ENCODE measurements around the gene MAP3K3.
"Not testable (repeated sequence)": the region's sequence is repeated elsewhere in the genome, so short reads cannot be mapped to it uniquely, and the experiment has no call there.

The MAP3K3 gene

DNA sequence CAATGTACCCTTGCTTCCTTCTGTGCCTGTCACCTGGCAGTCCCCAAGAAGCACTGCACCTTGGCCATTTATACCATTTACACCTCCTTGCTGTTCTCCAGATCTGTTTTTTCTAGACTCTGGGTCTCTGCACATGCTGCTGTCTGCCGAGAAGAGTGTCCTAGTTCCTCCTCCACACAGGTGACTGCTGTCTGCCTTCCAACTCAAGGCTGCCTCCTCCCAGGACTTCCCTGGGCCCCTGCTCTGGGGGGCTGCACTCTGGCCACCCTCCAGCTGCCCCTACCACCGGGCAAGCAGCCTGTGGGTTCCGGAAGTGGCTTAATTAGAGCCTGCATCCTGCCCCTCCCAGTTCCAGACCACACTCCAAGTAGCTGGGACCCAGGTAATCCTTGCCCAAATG is 83.4 kb downstream of the MAP3K3 start:
- no peak for DNase-seq (ENCODE audit: low read depth, low spot score)

DNA sequence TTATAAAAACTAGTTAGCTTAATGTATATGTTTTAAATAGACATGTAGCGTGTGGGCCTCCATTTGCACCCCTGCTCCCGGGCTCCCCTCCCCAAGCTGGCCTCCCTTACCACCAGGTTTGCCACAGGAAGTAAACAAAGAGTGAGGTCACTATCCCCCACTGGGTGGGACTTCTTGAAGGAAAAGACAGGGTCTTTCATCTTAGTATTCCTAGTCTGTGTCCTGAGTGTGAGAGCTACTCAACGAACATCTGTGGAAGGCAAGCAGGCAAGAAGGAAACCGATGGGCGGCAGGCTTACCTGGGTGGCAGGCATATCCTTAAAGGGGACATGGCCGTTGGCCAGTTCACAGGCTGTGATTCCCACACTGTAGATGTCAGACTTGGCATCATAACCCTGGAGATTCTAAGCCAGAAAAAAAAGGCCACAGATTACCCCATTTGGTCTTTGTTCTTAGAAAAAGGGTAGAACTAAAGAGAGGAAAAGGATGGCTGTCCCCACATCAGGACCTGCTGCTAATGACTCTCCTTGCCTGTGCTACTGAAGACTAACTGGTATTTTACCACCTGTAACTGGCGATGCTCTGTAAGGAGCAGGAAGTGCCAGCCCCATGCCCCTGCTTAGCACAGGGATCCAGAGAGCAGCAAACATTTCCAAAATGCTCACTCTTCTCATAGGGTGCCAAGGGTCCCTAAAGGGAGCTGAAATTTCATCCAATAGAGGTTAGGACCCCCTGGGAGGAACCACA is 84.3 kb downstream of the MAP3K3 start:
- DNase-seq (ENCODE audit: low read depth, low spot score): no peak

DNA sequence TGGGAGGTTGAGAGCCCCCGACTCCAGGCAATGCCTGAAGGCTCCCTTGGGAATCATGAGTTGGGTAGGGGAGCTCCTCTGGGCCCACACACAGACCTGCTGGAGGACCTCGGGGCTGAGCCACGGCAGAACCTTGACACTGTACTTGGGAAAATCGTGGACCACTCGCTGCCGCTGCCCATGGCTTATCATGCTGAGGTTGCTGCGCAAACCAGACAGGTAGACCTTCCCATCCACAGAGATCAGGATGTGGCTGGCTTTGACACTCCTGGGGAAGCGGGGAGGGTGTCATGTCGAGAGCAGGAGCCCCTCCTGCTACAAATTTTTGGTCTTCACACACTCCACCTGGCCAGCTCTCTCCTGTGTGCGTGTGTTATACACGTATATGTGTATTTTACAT is 84.9 kb downstream of the MAP3K3 start:
- DNase-seq (ENCODE audit: low read depth, low spot score): no peak

DNA sequence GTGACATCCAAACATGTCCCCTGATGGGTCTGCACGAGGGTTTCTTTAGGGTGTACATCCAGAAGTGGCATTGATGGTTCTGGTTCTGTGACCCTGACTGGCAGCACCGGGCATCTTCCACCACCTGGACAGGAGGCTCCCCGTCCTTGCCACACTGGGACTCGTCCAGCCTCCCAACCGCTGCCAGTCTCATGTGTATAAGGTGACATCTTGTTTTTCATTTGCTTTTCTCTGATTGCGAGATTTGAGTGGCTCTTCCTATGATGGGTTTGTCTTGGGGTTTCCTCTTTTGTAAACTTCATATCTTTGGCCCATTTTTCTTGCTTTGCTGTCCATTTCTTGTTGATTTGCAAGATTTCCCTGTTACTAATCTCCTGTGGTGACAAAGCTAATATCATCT is 86.9 kb downstream of the MAP3K3 start:
- no peak for DNase-seq (ENCODE audit: low read depth, low spot score)

DNA sequence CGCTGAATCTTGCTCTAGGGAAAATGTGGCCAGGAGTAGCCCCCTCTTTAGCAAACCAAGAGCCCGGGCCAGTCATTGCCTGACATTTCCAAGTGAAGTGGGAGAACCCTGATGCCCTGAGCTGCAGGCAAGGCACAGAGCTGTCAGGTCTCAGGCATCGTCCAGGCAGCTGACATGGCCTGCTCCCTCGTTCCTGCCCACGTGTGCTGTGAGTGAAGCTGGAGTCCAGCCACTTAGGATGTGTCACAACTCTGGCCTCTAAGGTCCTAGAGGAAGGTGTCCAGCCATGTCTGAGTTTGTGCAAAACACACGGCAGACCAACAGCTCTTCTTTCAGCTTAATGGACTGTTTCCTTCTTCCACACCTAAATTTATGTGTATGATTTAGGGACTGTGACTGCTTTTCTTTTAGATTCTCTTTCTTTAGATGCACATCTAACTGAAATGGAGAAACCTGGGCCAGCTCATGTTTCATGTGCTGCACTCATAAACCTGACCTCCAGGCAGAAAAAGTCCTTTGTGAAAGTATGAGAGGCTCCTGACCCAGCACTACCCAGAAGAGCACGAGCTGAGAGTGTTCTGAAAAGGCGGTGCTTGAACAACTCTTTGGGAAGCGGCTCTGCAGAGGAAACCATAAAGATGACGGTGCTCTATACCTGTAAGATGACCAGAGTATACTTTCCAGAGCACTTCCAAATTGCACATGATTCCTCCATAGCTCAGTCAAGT is 92.5 kb downstream of the MAP3K3 start:
- no peak for DNase-seq (ENCODE audit: low read depth, low spot score)

DNA sequence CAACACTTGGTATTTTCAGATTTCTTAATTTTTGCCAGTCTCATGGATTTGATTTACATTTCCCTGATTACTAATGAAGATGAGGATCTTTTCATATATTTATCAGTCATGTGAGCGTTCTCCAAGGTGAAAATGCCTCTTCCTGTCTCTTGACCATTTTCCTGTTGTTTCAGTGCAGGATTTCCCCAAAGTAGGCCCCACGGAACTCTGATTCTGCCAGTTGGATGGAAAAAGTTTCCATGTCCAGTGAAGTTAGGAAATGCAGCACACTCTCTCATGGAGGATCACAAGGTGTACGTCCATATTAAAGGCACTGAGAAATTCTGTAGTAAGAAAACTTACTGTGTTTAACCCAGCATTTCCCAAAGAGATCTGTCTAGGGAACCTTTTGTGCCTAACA is 94.2 kb downstream of the MAP3K3 start:
- no peak for DNase-seq (ENCODE audit: low read depth, low spot score)

DNA sequence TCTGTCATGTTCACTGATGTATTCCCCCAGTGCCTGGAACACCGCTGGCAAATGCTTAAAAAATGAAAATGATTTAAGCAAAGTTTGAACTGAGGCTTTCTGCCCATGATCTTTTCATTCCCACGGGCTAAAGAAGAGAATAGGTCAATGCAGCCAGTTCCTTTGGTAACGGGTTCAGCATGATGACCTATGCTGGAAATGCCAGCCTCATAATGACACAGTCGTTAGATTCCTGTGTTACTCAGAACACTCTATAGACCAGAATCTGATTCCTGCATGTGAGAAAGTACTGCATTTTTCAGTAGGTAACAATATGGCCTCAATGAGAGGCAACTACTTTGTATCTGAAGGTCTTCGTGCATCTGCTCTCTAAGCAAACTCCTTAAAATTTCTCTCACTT is 96.8 kb downstream of the MAP3K3 start:
- no peak for DNase-seq (ENCODE audit: low read depth, low spot score)

DNA sequence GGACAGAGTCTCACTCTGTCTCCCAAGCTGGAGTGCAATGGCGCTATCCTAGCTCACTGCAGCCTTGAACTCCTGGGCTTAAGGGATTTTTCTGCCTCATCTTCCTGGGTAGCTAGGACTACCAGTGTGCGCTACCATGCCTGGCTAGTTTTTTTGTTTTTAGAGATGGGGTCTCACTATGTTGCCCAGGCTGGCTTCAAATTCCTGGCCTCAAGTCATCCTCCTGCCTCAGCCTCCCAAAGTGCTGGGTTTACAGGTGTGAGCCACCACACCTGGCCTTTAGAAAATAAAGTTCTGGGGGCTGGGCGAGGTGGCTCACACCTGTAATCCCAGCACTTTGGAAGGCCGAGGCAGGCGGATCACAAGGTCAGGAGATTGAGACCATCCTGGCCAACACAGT is 98.0 kb downstream of the MAP3K3 start:
- not testable (repeated sequence) for DNase-seq (ENCODE audit: low read depth, low spot score)

DNA sequence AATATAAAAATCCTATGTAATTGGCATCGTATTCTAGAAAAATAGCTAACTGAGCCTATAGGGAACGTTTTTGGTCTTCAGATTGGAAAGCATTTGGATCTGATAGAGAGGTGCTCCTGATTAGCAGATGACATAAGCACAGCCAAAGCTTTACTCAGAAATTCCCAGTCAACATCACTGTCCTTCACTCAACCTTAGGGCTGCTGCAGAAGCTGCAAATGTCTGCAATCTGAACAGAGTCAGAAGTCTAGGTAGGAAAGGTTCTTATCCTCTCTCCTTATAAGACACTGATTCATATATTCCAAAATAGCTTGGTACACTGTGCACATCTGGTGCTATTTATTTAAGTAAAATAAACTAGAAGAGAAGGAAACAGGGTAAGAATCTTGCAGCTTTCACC is 100.2 kb downstream of the MAP3K3 start:
- no peak for DNase-seq (ENCODE audit: low read depth, low spot score)

DNA sequence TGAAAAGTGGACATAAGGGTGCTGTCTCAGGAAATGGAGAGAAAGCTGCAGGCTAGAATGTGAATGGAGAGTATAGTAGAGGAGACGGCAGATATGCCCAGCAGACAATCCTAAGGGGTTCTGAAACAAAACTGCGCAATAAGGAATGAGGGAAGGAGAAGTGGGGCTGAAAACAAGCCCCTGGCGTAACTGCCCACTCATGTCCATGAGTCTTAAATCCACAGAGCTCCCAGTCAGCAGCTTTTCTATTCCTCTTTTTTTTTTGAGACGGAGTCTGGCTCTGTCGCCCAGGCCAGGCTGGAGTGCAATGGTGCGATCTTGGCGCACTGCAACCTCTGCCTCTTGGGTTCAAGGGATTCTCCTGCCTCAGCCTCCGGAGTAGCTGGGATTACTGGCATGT is 113.5 kb downstream of the MAP3K3 start:
- DNase-seq (ENCODE audit: low read depth, low spot score): no peak

DNA sequence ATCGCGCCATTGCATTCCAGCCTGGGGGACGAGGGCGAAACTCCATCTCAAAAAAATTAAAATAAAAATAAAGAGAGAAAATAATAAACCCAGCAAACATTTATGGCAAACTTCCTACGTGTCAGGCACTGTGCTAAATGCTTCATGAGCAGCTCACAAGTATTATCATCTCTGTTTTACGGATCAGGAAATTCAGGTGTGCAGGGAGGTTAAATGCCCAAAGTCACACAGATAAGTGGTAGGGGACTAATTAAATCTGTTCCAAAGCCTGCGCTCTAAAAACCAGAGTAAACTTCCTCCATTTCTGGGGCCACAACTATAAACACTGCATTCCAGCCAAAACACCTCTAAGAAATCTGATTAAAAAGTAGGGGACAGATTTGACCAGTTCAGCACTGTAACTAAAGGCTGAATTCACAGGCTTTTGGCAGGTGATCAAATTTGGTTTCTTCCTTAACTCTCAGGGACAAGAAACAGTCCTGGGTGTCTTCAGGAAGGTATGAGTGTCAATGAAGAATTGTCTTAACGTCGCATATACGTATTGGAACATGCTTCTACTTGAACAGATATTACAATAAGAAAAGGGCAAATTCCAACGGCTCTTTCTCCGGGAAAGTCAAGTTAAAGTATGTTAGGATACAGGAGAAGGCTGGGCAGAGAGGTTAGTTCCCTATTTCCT is 118.4 kb downstream of the MAP3K3 start:
- DNase-seq (ENCODE audit: low read depth, low spot score): no peak

DNA sequence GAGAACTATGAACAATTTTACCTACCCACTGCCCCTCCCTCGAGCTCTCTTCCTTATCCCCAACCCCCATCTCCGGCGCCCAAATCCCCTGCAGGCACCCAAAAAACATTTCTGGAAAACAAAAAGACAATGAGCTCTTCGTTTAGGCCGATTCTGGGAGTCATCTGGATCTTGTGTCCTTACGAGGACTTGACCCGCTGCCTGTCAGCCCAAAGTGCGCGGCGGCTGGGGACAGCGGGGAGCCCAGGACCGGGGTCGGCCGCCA is 118.9 kb downstream of the MAP3K3 start:
- DNase-seq (ENCODE audit: low read depth, low spot score): no peak

DNA sequence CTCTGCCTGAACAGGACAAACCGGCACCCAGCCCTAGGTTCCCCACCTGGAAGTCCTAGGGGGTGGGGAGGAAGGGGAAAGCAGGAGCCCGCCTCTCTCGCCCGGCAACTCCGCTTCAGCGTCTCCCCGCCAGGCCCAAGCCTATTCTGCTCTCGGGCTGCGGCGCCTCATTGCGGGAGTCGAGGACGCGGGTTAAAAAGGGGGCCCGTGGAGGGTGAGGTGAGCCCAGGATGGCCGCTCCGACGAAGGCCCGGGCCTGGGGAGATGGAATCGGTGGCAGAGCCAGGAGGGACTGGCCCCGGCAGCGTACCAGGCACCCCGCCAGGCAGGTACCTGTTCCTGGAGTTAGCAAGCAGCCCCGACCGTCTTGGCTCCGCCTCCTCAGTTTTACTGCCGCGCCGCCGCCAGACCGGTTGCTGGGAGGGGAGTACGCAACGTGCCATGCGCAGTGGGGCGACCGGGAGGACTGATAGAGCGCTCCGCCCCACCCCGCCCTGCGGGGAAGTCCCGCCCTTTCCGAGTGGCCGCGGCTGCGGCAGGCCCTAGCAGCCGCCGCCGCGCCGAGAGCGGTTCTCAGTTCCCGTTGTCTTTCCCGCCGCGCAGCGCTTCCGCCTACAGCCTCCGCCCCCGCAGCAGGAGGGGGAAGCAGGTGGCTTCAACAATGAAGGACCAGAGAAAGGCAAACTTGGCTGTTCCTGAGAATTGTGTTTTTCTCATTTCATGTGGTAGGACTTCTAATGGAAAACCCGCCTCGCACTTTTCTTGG is 119.4 kb downstream of the MAP3K3 start, which contains the start of gene STRADA:
TSS of gene STRADA (minus strand) at position 392 of the 766 bp plus-strand sequence. CDS start 13,430 bp downstream, outside the sequence.
- peak; percentile 89 for DNase-seq (ENCODE audit: low read depth, low spot score)

Measured in brain pericyte (primary cell).